MCF 10A (cell line): ENCODE results near the gene STK33. TPM values are rescaled to one million over a fixed set of nuclear protein-coding genes. Genes with fewer than 3 reads are reported as not detected.

ENCODE experiments used
- BruUV-seq: library from RNA; stranded (reverse); fragments of 400-500 nt; replicated peaks from 2 replicates; lab custom pipeline; 2021; lab: Mats Ljungman, UMichigan
- CTCF ChIA-PET: fragments of 300-600 bp; sonication (Branson Sonifier 250); formaldehyde crosslinking; extraction: SDS; loops from one replicate; lab custom pipeline; 2021; ENCODE audit warnings: antibody characterized with exemption, inconsistent platforms; lab: Yijun Ruan, JAX
- POLR2A ChIA-PET: fragments of 300-600, 350-650 bp; sonication (Branson Sonifier 250); formaldehyde crosslinking; extraction: SDS; loops from one replicate; lab custom pipeline; 2020; ENCODE audit warnings: antibody characterized with exemption, inconsistent platforms; lab: Yijun Ruan, JAX
- DNase-seq: peaks from one replicate; pipeline ENCODE4 v3.0.0-alpha.2; 2018; ENCODE audit not compliant: unreplicated experiment
- H3K27ac Mint-ChIP-seq: one replicate; pipeline ENCODE4 v1.8.0; 2022; ENCODE audit warnings: mild to moderate bottlenecking, low read depth, mixed read lengths; ENCODE audit not compliant: unreplicated experiment
- H3K27me3 Mint-ChIP-seq: one replicate; pipeline ENCODE4 v1.8.0; 2022; ENCODE audit warnings: mixed read lengths; ENCODE audit not compliant: insufficient read depth, unreplicated experiment
- H3K36me3 Mint-ChIP-seq: one replicate; pipeline ENCODE4 v1.8.0; 2022; ENCODE audit warnings: mild to moderate bottlenecking, moderate library complexity, mixed read lengths; ENCODE audit not compliant: insufficient read depth, unreplicated experiment
- H3K4me1 Mint-ChIP-seq: one replicate; pipeline ENCODE4 v1.8.0; 2022; ENCODE audit warnings: mixed read lengths; ENCODE audit not compliant: insufficient read depth, unreplicated experiment
- H3K4me3 Mint-ChIP-seq: one replicate; pipeline ENCODE4 v1.8.0; 2022; ENCODE audit warnings: mild to moderate bottlenecking, moderate library complexity, mixed read lengths; ENCODE audit not compliant: unreplicated experiment
- H3K9me3 Mint-ChIP-seq: one replicate; pipeline ENCODE4 v1.8.0; 2022; ENCODE audit warnings: mixed read lengths; ENCODE audit not compliant: unreplicated experiment
- CTCF ChIP-seq: fragments of 200-600 bp; IDR thresholded peaks from one replicate; pipeline ENCODE4 v1.8.0; 2022; ENCODE audit warnings: antibody characterized with exemption, mild to moderate bottlenecking; ENCODE audit not compliant: unreplicated experiment
- intact Hi-C: fragments of 100-400 bp; cut with micrococcal nuclease; formaldehyde crosslinking; loops from 2 replicates; pipeline ENCODE4 v1.14.1; 2022
- total RNA-seq: library from RNA; stranded (reverse); gene quantifications from 2 replicates; pipeline ENCODE4 v1.2.3, GENCODE V29; 2022

STK33 gene
- total RNA-seq, 1 experiment from 2014 or later: 0.58 TPM

- intact Hi-C loops: no loop called here
- POLR2A ChIA-PET: interaction anchor here (0.9 to 1.3 kb wide), 2 partner anchors 16 to 70 kb away, joined by 3 to 4 read pairs; partner anchors contain the start of genes RPL27A and TRIM66
- TF ChIP-seq CTCF: no peak
- Mint-ChIP-seq H3K27ac (no peak overlapping the region), H3K27me3 (no peaks in the 10 kb centered on the region), H3K4me3 (no peak overlapping the region), H3K9me3 (no peaks in the 10 kb centered on the region), H3K36me3 (peaks cover 39% of the 10 kb centered on the region), H3K4me1 (no peaks in the 10 kb centered on the region)
- CTCF ChIA-PET: interaction anchor here (0.5 to 1.3 kb wide), 3 partner anchors 11 to 392 kb away, joined by 3 read pairs; no protein-coding TSS in a partner anchor
- BruUV-seq: no TSS peak
- no peak for DNase-seq
Measured at GRCh38 chr11:8612522-8612921, 18.5 kb upstream of the STK33 start.

GRCh38 chr11:8610532-8611116, 16.6 kb upstream of the STK33 start:
- H3K9me3 Mint-ChIP-seq: no peaks in the 10 kb centered on the region
- CTCF ChIA-PET: interaction anchor here (0.6 kb wide), 1 partner anchor 402 kb away, joined by 3 read pairs; no protein-coding TSS in a partner anchor
- H3K27me3 Mint-ChIP-seq: no peaks in the 10 kb centered on the region
- peak overlapping the region; percentile 16 for H3K27ac Mint-ChIP-seq
- H3K4me1 Mint-ChIP-seq: peaks cover 7% of the 10 kb centered on the region
- POLR2A ChIA-PET: no interaction called here
- DNase-seq: no peak
- intact Hi-C loops: no loop called here
- peaks cover 27% of the 10 kb centered on the region for H3K36me3 Mint-ChIP-seq
- no peak overlapping the region for H3K4me3 Mint-ChIP-seq
- no peak for TF ChIP-seq CTCF
- no TSS peak for BruUV-seq

- POLR2A ChIA-PET: interaction anchor here (1.2 to 1.7 kb wide), 2 partner anchors 74 to 379 kb away, joined by 4 to 6 read pairs; partner anchors contain the start of genes RPL27A and TRIM66
- Mint-ChIP-seq H3K36me3 (peaks cover 24% of the 10 kb centered on the region), H3K4me1 (peaks cover 21% of the 10 kb centered on the region), H3K9me3 (no peaks in the 10 kb centered on the region), H3K27ac (no peak overlapping the region), H3K4me3 (no peak overlapping the region), H3K27me3 (no peaks in the 10 kb centered on the region)
- no peak for TF ChIP-seq CTCF
- no TSS peak for BruUV-seq
- CTCF ChIA-PET: interaction anchor here (0.5 to 0.9 kb wide), 3 partner anchors 8 to 358 kb away, joined by 3 read pairs; no protein-coding TSS in a partner anchor
- no peak for DNase-seq
- intact Hi-C loops: no loop called here
Measured at GRCh38 chr11:8608652-8609051, 14.6 kb upstream of the STK33 start.

DNA sequence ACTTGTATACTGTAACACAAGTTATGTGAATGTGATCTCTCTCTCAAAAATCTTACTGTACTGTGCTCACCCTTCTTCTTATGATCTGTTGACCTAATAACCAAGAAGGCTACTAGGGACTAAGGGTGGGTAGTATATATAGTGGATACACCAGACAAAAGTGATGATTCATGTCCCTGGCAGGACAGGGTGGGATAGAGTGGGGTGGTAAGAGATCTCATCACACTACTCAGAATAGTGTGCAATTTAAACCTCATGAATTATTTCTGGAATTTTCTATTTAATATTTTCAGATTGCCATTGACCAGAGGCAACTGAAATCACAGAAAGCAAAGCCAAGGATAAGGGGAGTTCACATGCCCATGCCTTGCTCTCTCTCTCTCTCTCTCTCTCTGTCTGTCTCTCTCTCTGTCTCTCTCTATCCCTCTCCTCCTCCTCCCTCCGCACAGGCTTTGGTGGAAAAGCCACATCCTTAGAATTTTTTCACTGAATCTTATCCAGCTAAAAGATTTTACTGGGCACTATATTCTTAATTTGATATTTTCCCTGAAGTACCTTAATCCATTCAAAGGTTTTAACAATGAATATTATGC, 12.0 kb upstream of the STK33 start:
- Mint-ChIP-seq H3K27me3 (no peaks in the 10 kb centered on the region), H3K9me3 (no peaks in the 10 kb centered on the region), H3K36me3 (peaks cover 10% of the 10 kb centered on the region), H3K27ac (no peak overlapping the region), H3K4me3 (no peak overlapping the region), H3K4me1 (peaks cover 25% of the 10 kb centered on the region)
- intact Hi-C loops: no loop called here
- CTCF ChIA-PET: no interaction called here
- no TSS peak for BruUV-seq
- POLR2A ChIA-PET: interaction anchor here (0.9 to 2.0 kb wide), 2 partner anchors 77 to 81 kb away, joined by 3 to 9 read pairs; partner anchors contain the start of genes RPL27A and TRIM66
- no peak for TF ChIP-seq CTCF
- DNase-seq: no peak
